NB4 (cell line): ENCODE data around the gene NUP210.
A peak's percentile ranks its signal among the peaks of the same experiment; 100 is the strongest.
"Not testable (repeated sequence)": the region's sequence is repeated elsewhere in the genome, so short reads cannot be mapped to it uniquely, and the experiment has no call there.

Experiments
- DNase-seq: peaks from one replicate; pipeline ENCODE4 v3.0.0; 2010; ENCODE audit warnings: low read depth
- H3K4me3 ChIP-seq: one replicate; pipeline ENCODE4 v1.5.1; 2011; ENCODE audit warnings: mild to moderate bottlenecking, low read depth, low read length, moderate library complexity
- MYC ChIP-seq: IDR thresholded peaks from 2 replicates; pipeline ENCODE4 v1.6.1; 2011; ENCODE audit warnings: low read depth, low read length
- POLR2A ChIP-seq: IDR thresholded peaks from 2 replicates; pipeline ENCODE4 v1.6.1; 2011; ENCODE audit warnings: mild to moderate bottlenecking; ENCODE audit not compliant: insufficient read length; ENCODE audit errors: extremely low read depth
- TF ChIP-seq, protein P1 (sequence below): IDR thresholded peaks from 2 replicates; pipeline ENCODE4 v1.6.1; 2011; ENCODE audit warnings: low read depth, low read length
- TF ChIP-seq, protein P2 (sequence below): IDR thresholded peaks from one replicate; pipeline ENCODE4 v1.5.1; 2012; ENCODE audit warnings: low read depth, low read length

The NUP210 gene

DNA sequence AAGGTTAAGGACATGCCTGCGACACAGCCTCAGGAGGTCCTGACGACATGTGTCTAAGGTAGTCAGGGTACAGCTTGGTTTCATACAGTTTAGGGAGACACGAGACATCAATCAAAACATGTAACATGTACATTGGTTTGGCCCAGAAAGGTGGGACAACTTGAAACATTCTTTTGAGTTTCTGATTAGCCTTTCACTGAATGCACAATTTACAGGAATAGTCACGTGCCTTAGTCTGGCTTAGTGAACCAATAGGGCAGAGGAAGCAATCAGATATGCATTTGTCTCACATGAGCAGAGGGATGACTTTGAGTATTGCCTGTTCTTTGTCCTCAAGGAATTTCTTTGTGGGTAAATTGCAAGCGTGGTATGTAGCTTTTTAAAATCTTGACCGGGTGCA is 35.5 kb upstream of the NUP210 start:
- TF ChIP-seq, protein P1, sequence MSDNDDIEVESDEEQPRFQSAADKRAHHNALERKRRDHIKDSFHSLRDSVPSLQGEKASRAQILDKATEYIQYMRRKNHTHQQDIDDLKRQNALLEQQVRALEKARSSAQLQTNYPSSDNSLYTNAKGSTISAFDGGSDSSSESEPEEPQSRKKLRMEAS, result no peak
- no peak for TF ChIP-seq MYC
- no peak for TF ChIP-seq POLR2A
- TF ChIP-seq, protein P2, sequence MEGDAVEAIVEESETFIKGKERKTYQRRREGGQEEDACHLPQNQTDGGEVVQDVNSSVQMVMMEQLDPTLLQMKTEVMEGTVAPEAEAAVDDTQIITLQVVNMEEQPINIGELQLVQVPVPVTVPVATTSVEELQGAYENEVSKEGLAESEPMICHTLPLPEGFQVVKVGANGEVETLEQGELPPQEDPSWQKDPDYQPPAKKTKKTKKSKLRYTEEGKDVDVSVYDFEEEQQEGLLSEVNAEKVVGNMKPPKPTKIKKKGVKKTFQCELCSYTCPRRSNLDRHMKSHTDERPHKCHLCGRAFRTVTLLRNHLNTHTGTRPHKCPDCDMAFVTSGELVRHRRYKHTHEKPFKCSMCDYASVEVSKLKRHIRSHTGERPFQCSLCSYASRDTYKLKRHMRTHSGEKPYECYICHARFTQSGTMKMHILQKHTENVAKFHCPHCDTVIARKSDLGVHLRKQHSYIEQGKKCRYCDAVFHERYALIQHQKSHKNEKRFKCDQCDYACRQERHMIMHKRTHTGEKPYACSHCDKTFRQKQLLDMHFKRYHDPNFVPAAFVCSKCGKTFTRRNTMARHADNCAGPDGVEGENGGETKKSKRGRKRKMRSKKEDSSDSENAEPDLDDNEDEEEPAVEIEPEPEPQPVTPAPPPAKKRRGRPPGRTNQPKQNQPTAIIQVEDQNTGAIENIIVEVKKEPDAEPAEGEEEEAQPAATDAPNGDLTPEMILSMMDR, result no peak
- DNase-seq, result no peak
- no peak overlapping the region for H3K4me3 ChIP-seq

DNA sequence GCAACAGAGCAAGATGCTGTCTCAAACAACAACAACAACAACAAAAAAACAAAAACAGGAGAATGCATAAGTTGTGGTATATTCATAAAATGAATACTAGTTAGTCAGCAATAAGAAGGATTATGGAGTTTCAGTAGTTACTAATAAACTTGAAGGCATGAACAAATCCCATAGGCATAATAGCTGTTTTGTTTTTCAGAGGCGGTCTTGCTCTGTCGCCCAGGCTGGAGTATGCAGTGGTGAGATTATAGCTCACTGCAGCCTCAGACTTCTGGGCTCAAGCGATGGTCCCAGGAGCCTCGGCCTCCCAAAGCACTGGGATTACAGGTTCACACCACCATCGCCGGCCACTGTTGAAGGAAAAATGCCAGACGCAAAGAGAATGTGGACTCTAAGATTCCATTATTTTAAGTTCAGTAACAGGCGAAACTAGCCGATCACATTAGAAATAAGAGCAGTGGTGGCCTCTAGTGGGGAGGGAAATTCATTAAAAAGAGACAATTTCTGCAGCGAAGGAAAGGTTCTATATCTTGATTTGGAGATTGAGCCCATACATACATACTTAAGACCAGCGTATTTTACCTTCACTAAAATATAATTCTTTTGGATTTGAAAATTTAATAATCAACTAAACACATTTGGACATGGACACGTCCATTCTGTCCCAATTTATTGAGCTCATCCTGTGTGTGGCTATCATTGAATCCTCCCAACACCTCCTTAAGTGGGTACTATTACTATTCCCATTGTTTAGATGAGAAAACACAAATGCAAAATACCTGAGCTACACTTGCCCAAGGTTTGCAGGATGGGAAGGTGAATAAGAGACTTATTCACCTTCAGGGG is 32.6 kb upstream of the NUP210 start:
- DNase-seq, result peak; percentile 74
- TF ChIP-seq, protein P1, result no peak
- TF ChIP-seq MYC, result no peak
- TF ChIP-seq, protein P2, result peak; percentile 58
- no peak for TF ChIP-seq POLR2A
- H3K4me3 ChIP-seq, result peak overlapping the region; percentile 51

DNA sequence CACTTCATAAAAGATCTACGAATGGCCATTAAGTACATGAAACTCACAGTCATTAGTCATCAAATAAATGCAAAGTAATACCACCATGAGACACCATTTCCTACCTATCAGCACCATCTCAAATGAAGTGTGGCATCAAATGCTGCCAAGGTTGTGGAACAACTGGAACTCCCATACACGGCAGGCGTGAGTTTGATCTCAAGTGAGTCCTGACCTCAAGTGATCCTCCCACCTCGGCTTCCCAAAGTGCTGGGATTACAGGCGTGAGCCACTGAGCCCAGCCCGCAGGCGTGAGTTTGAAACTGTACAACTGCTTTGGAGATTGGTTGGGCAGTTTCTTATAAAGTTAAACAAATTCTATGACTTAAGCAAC is 31.2 kb upstream of the NUP210 start:
- TF ChIP-seq, protein P2, result no peak
- TF ChIP-seq MYC (no peak), POLR2A (no peak)
- TF ChIP-seq, protein P1, result no peak
- no peak for DNase-seq
- peak overlapping the region; percentile 62 for H3K4me3 ChIP-seq

DNA sequence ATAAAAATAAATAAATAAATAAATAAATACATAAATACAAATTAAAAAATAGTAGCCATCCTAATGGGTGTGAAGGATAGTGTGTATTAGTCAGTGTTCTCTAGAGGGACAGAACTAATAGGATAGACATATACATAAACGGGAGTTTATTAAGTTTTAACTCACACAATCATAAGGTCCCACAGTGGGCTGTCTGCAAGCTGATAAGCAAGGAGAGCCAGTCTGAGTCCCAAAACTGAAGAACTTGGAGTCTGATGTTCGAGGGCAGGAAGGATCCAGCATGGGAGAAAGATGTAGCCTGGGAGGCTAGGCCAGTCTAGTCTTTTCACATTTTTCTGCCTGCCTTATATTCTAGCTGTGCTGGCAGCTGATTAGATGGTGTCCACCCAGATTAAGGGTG is 22.8 kb upstream of the NUP210 start:
- H3K4me3 ChIP-seq, DNase-seq: not testable (repeated sequence)

DNA sequence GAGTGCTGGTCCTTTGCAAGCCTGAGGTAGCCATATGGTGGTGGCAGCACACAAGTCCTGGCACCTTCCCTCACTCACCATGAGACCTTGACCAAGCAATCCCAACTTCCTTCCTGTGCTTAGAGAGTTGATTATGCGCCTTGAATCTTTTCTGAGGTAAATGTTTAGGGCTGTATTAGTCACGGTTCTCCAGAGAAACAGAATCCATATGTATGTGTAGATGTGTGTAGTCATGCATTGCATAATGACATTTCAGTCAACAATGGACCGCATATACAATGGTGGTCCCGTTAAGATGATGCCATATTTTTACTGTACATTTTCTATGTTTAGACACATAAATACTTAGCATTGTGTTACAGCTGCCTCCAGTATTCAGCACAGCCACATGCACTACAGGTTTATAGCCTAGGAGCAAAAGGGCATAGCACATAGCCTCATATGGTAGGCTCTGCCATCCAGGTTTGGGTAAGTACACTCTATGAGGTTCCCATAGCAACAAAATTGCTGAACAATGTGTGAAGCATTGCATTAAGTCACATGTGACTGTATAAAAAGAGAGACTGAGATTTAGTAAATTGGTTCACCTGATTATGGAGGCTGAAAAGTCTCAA is 20.2 kb upstream of the NUP210 start:
- TF ChIP-seq, protein P1, result no peak
- no peak for TF ChIP-seq POLR2A
- no peak overlapping the region for H3K4me3 ChIP-seq
- DNase-seq, result no peak

DNA sequence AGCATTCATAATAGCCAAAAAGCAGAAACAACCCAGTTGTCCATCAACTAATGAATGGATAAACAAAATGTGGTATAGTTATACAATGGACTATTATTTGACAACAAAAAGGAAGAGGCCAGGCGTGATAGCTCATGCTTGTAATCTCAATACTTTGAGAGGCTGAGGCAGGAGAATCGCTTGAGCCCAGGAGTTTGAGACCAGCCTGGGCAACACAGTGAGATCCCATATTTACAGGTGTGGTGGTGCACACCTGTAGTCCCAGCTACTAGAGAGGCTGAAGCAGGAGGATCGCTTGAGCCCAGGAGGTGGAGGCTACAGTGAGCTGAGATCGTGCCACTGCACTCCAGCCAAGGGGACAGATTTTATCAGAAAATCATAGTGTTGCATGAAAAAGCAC is 16.1 kb upstream of the NUP210 start:
- H3K4me3 ChIP-seq, DNase-seq: not testable (repeated sequence)

DNA sequence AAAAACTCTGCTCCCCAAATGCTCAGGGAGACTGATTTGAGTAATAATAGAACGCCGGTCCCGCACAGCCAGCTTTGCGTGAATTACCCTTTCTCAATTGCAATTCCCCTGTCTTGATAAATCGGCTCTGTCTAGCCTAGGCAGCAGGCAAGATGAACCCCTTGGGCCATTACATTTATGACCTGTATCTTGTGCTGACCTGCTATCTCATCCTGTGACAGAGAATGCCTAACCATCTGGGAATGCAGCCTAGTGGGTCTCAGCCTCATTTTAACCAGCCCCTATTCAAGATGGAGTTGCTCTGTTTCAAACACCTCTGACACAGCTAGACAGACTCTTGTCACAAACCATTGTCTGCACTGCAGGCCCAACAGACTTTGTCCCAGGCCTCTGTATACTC is 13.8 kb upstream of the NUP210 start:
- DNase-seq, result no peak
- H3K4me3 ChIP-seq, result no peak overlapping the region
- TF ChIP-seq POLR2A (no peak), MYC (no peak)
- TF ChIP-seq, protein P1, result no peak
- TF ChIP-seq, protein P2, result no peak
